Liver (tissue), 3 donors: ENCODE measurements around the gene SHC3.

ENCODE experiments used
- CTCF ChIP-seq: fragments of 150-350 bp; IDR thresholded peaks from 2 replicates; pipeline ENCODE4 v1.5.1; 2017; ENCODE audit warnings: improper control_type of control experiment, low read depth, low read length; ENCODE audit not compliant: missing input control
- FOXA1 ChIP-seq: IDR thresholded peaks from 2 replicates; pipeline ENCODE4 v1.6.1; 2016; ENCODE audit warnings: antibody characterized with exemption
- REST ChIP-seq: IDR thresholded peaks from 2 replicates; pipeline ENCODE4 v1.6.1; 2016; ENCODE audit warnings: antibody characterized with exemption, mild to moderate bottlenecking
- RXRA ChIP-seq, 2 donors: IDR thresholded peaks; 2 replicates each; pipeline ENCODE4 v1.6.1; 2017 to 2018; ENCODE audit warnings: antibody characterized with exemption in 2 of 2, mild to moderate bottlenecking in 1 of 2
- SP1 ChIP-seq: IDR thresholded peaks from 2 replicates; pipeline ENCODE4 v1.6.1; 2018; ENCODE audit warnings: antibody characterized with exemption, mild to moderate bottlenecking
- TAF1 ChIP-seq: conservative IDR thresholded peaks from 2 replicates; pipeline ENCODE4 v1.6.1; 2016; ENCODE audit warnings: antibody characterized with exemption, mild to moderate bottlenecking
- YY1 ChIP-seq: IDR thresholded peaks from 2 replicates; pipeline ENCODE4 v1.6.1; 2016; ENCODE audit warnings: antibody characterized with exemption, mild to moderate bottlenecking
- donor health status: healthy.
- donor health status: healthy.

- TF ChIP-seq CTCF = no peak
- no peak for TF ChIP-seq SP1
- no peak for TF ChIP-seq REST
- no peak for TF ChIP-seq YY1
- no peak for TF ChIP-seq RXRA (IDR thresholded peaks at IDR 0.05)
- TF ChIP-seq TAF1 = no peak
- no peak for TF ChIP-seq FOXA1
These were observed 98.4 kb downstream of the SHC3 start for GRCh38 chr9:89080193-89080592.
